Ovary (tissue), 3 donors: ENCODE data around the gene LILRA1.

Source experiments
- CTCF ChIP-seq, 3 donors: fragments of 450-650 bp in 2 of 3; fragments of 200-600 bp in 1 of 3; IDR thresholded peaks; one replicate each; pipeline versions ENCODE4 v1.5.1 to v1.8.0; 2016 to 2022; ENCODE audit warnings: antibody characterized with exemption in 3 of 3, mild to moderate bottlenecking in 1 of 3
- POLR2A ChIP-seq: fragments of 450-650 bp; IDR thresholded peaks from one replicate; pipeline ENCODE4 v1.6.1; 2017; ENCODE audit warnings: antibody characterized with exemption, mild to moderate bottlenecking, moderate library complexity
- donor health status: DM: no; HTN: no; CAD: no.

- TF ChIP-seq CTCF (IDR thresholded peaks at IDR 0.05): no peak
- TF ChIP-seq POLR2A: no peak
Observed at GRCh38 chr19:54558339-54558738, 35.1 kb upstream of the LILRA1 start.
